22Rv1 (cell line): Measurements from ENCODE around the gene CARNS1.

Experiments
- ZFX ChIP-seq: fragments of 450-650 bp; IDR thresholded peaks from 2 replicates; pipeline ENCODE4 v1.6.1; 2017; ENCODE audit warnings: antibody characterized with exemption, borderline replicate concordance
- TF ChIP-seq, protein P1 (sequence below): fragments of 450-650 bp; IDR thresholded peaks from 2 replicates; pipeline ENCODE4 v1.5.1; 2017; ENCODE audit warnings: mild to moderate bottlenecking

DNA sequence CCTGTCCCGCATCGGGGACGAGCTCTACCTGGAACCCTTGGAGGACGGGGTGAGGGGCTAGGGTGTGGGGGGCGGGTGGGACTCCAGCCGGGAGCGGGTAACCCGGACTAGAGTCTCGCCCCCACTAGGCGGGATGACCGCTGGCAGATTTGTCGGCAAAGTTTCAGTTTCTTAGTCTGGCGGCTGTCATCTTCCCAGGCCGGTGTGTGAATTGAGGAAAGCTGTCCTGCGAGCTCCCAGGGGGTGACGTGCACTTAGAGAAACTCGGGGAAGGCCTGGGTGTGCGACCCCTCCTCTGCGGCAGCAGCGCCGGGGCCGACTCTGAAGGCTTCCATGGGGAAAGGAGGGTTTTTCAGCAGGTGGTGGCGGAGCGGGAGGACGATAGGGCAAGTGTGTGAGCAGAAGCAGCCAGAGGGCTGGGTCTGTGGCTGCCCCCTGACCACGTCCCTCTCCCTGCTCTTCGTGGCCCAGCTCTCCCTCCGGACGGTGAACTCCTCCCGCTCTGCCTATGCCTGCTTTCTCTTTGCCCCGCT lies 23.2 kb upstream of the CARNS1 start:
- TF ChIP-seq, protein P1, sequence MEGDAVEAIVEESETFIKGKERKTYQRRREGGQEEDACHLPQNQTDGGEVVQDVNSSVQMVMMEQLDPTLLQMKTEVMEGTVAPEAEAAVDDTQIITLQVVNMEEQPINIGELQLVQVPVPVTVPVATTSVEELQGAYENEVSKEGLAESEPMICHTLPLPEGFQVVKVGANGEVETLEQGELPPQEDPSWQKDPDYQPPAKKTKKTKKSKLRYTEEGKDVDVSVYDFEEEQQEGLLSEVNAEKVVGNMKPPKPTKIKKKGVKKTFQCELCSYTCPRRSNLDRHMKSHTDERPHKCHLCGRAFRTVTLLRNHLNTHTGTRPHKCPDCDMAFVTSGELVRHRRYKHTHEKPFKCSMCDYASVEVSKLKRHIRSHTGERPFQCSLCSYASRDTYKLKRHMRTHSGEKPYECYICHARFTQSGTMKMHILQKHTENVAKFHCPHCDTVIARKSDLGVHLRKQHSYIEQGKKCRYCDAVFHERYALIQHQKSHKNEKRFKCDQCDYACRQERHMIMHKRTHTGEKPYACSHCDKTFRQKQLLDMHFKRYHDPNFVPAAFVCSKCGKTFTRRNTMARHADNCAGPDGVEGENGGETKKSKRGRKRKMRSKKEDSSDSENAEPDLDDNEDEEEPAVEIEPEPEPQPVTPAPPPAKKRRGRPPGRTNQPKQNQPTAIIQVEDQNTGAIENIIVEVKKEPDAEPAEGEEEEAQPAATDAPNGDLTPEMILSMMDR = no peak
- no peak for TF ChIP-seq ZFX
